Cortex of kidney (tissue), 1 donor: ENCODE results near the gene HECA.
"Not testable (repeated sequence)": the region's sequence is repeated elsewhere in the genome, so short reads cannot be mapped to it uniquely, and the experiment has no call there.

Source experiments
- DNase-seq: peaks from one replicate; lab custom pipeline; 2025; lab: John Stamatoyannopoulos, UW

HECA gene

GRCh38 chr6:139134817-139135577 is at the start of gene HECA:
TSS of gene HECA (plus strand) at chr6:139135080. CDS start at chr6:139135397, 317 bp downstream.
- peak; percentile 84 for DNase-seq

GRCh38 chr6:139091826-139092225 is 43.1 kb upstream of the HECA start:
- no peak for DNase-seq

DNA sequence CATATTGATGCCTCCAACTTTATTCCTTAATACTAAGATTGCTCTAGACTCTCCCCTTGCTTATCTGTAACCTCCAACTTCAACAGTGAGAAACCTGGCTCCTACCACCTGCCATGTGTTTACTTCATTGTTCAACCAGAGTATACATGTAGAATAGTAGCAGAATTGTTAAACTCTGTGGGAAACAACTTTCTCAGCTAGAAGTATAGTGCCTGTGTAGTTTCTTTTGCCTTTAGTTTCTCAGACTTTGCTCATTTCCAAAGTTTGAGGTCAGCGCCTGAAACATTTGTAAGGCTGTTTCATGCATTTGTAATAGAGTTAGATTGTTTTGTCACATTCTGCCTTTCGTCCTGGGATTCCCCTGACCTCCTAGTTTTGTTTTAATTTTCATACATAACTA is 34.9 kb upstream of the HECA start:
- no peak for DNase-seq

DNA sequence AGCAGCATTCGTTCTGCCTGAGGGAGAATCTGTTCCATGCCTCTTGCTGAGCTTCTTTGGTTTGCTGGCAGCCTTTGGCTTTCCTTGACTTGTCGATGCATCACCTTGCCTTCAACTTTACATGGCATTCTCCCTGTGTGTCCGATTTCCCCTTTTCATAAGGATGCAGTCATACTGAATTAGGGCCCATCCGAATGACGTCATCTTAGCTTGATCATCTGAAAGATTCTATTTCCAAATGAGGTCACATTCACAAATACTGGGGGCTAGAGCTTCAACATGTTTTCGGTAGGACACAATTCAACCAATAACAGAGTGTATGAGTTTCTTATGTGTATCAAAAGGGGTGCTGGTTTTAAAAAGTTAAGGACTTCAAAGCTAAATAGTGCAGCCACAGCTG is 27.8 kb upstream of the HECA start:
- no peak for DNase-seq

- DNase-seq: no peak
Measured at GRCh38 chr6:139108378-139108777, 26.5 kb upstream of the HECA start.

GRCh38 chr6:139109558-139109957 is 25.3 kb upstream of the HECA start:
- no peak for DNase-seq

DNA sequence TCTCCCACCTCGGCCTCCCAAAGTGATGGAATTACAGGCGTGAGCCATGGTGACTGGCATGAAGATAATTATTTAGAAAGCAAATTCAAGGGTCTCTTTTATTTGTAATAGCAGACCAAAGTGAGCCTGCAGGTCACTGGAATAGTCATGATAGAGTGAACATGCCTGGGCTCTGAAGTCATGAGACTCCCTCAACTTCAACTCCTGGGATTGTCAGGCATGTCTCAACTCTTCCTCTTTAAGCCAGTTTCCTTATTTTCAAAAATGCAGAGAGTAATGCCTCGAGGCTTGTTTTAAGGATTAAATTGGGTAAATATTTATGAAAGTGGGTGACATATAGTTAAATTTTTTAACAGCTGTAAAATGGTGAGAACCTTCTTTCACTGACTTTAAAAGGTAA is 22.7 kb upstream of the HECA start:
- no peak for DNase-seq

DNA sequence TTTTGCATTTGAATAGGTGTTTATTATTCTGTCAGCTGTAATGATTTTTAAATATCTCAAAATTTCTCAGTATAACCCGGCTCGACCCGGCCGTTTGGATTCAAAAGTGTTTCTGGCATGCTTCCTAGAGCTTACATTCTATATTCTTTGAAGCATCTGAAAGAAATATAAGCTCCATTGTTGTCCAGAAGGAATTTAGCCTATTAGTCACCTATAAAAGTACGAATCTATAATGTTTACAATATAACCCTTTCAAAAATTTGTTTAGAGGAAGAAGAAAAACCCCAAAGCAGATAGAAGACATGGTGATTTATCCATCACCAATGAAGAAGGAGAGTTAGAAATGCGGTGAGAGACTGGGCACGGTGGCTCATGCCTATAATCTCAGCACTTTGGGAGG is 22.3 kb upstream of the HECA start:
- DNase-seq: no peak

- DNase-seq: no peak
Measured at GRCh38 chr6:139114746-139115145, 20.1 kb upstream of the HECA start.

DNA sequence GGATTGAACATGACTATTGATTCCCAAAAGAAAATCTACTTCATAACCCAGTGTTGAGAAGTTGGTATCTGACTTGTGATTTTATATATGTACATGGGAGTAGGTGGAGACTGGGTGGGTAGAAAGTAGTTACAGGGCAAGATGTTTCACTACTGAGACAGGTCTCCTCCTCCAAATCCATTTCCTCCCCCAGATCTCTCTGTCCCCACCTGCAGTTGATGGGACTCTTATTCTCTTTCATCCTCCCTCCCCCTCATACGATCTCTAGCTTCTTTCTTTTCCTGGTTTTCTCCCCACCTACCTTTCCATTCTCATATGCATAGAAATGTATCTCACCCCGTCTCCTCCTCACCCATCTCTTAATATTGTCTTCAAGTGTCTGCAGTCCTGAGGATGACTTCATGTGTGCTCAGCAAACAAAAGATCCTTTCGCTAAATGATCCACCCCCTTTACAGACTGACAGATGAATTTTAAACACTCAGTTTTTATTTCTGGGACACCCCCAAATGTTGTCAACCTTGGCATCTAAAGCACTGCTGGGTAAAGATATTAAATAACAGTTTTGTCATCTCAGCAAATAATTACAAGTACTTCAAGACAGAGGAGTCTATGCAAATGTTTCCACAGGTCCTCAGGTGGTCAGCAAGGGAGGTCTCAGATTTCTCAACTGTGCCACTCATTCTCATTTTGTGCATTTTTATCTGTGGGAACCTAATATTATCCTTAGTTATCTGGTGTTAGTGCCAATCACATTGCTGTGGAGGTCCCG is 18.7 kb upstream of the HECA start:
- no peak for DNase-seq

- DNase-seq: no peak
Measured at GRCh38 chr6:139117734-139118133, 17.1 kb upstream of the HECA start.

DNA sequence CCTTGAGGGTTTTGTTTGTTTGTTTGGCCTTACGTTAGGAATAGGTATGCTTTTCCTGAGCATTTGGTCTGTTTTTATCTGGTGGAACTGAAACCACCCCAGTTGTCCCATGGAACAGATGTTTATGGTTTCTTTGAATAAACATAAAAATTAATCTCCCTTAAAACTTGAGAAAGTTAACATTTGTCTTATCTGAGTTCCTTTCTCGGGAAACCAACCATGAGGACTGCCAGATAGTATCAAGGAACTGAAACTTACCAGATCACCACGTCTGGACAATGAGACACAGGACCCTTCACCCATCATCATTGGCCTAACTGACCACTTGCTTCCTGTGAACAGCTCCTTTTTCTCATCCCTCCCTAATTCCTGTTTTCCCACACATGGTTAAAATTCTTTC is 15.3 kb upstream of the HECA start:
- no peak for DNase-seq

DNA sequence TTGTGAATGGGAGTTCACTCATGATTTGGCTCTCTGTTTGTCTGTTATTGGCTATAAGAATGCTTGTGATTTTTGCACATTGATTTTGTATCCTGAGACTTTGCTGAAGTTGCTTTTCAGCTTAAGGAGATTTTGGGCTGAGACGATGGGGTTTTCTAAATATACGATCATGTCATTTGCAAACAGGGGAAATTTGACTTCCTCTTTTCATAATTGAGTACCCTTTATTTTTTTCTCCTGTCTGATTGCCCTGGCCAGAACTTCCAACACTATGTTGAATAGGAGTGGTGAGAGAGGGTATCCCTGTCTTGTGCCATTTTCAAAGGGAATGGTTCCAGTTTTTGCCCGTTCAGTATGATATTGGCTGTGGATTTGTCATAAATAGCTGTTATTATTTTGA is 12.1 kb upstream of the HECA start:
- not testable (repeated sequence) for DNase-seq

DNA sequence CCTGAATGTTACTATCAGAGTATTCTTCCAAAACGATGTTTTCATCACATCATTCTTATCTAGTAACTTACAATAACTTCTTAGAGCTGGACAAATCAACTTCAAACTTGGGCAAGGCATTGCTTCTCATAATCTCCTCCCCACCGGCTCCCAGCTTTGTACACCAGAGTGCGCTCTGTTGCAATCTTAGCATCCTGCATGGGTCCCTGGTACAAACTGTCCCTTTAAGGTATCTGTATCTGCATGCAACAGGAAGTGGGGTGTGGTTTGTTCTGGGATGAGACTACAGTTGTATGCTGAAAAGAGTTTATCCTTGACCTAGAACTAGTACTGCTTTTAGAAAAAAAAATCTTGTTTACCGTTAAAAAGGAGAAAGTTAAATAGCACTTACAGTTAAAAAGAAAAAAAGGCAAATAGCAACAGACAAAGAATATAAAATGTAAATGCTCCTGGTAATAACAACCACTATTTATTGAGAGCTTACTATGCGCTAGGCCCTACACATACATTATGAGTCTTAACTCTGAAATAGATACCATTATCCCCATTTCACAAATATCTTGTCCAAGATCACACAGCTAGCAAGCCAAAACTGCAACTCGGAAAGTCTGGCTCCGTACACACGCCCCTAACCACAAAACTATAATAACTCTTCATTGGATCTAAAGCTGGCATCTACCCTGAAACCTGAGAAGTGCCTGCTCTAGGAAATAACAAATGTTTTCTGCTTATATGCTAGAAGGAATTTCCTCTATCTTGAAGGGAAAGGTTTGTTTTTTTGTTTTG is 9.8 kb upstream of the HECA start:
- DNase-seq: no peak

GRCh38 chr6:139126255-139126654 is 8.6 kb upstream of the HECA start:
- DNase-seq: no peak

- DNase-seq: no peak
Measured at GRCh38 chr6:139126931-139127330, 7.9 kb upstream of the HECA start.

- no peak for DNase-seq
Measured at GRCh38 chr6:139129284-139129683, 5.6 kb upstream of the HECA start.

DNA sequence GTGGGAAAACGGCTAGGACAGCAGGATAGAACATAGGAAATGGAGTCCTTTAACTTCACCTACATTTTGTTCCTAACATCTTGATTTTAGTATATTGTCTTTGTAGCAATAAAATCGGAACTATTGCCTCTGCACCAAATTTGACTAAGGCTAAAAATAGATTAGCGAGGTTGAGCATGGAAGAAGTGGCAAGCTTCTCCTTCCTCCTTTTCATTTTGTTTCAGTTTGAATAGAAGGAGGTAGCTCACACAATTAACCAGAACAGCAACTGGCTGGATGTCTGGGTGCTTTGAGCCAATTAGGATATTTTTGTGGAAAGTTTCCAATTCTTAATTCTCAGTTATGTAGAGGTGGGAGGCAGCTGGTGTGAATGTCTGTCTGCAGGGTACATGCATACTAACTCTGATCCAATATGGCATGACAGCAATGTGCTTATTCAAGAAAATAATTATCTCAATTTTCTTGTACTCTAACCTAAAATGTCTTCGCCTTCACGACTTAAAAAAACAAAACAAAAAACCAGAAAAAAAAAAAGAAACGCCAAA is 3.1 kb upstream of the HECA start:
- no peak for DNase-seq

GRCh38 chr6:139133262-139134063 is 1.4 kb upstream of the HECA start:
- DNase-seq: no peak

DNA sequence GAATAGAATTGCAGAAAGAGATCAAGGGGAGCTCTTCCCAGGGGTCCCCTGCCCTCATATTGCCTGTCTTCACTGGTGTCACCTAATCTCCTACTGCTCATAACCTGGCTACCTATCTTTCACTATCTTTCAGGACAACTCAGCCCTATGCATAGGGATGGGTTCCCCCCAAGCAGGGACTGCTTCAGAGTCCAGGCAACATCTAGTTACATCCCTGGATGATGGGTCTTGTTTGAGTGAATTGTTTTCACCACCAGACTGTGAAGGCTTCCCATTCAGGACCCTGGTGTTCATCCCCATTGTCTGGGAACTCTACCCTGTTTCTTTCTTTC is 850 bp upstream of the HECA start:
- no peak for DNase-seq
